SK-N-MC (cell line): ENCODE results near the gene SHISAL2A.

Experiments
- DNase-seq: peaks from one replicate; pipeline ENCODE4 v3.0.0-alpha.2; 2011; ENCODE audit warnings: low read depth, low spot score
- H3K27ac ChIP-seq: fragments of 200-600 bp; sonication (generic); 2 replicates; pipeline ENCODE4 v1.5.1; 2016; ENCODE audit warnings: mixed run types
- H3K36me3 ChIP-seq: fragments of 200-600 bp; sonication (generic); 2 replicates; pipeline ENCODE4 v1.6.1; 2017; ENCODE audit warnings: antibody characterized with exemption, low read length, mixed read lengths; ENCODE audit not compliant: insufficient read depth
- H3K4me3 ChIP-seq: fragments of 200-600 bp; sonication (generic); 2 replicates; pipeline ENCODE4 v1.5.1; 2016
- H3K9ac ChIP-seq: fragments of 200-600 bp; sonication (generic); 2 replicates; pipeline ENCODE4 v1.8.0; 2017; ENCODE audit warnings: mixed run types, mixed read lengths; ENCODE audit not compliant: insufficient read length
- H3K9me3 ChIP-seq: fragments of 200-600 bp; sonication (generic); 2 replicates; pipeline ENCODE4 v1.6.1; 2017; ENCODE audit warnings: low read depth, mild to moderate bottlenecking, antibody characterized with exemption, low read length, moderate library complexity, mixed read lengths
- EZH2 ChIP-seq: fragments of 200-600 bp; sonication (generic); IDR thresholded peaks from one replicate; pipeline ENCODE4 v1.6.1; 2017; ENCODE audit warnings: antibody characterized with exemption
- FOXP2 ChIP-seq: optimal IDR thresholded peaks from 2 replicates; pipeline ENCODE3; 2011; ENCODE audit warnings: mild to moderate bottlenecking, moderate library complexity; ENCODE audit not compliant: insufficient read depth; ENCODE audit errors: extremely low read length, control extremely low read depth
- POLR2AphosphoS5 ChIP-seq: IDR thresholded peaks from 2 replicates; pipeline ENCODE4 v1.6.1; 2012; ENCODE audit warnings: mild to moderate bottlenecking, low read depth, low read length, borderline replicate concordance

The SHISAL2A gene

DNA sequence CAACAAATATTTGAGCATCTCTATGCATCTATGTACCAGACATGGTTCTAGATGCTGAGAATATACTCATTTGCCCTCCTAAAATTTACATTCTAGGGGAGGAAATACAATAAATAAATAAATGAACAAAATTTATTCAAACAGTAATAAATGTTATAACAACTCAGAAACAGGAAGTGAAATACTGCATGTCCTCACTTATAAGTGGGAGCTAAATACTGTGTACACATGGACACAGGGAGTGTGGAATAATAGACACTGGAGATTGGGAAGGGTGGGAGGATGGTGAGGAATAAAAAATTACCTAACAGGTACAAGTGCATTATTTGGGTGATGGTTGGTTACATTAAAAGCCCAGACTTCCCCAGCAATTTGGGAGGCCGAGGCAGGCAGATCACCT is 60.9 kb downstream of the SHISAL2A start:
- H3K9ac ChIP-seq = no peak overlapping the region
- H3K9me3 ChIP-seq = no peaks in the 10 kb centered on the region
- peaks cover 32% of the 10 kb centered on the region for H3K36me3 ChIP-seq
- TF ChIP-seq FOXP2 (no peak), POLR2AphosphoS5 (no peak), EZH2 (no peak)
- H3K4me3 ChIP-seq = no peak overlapping the region
- no peak for DNase-seq
- no peak overlapping the region for H3K27ac ChIP-seq

DNA sequence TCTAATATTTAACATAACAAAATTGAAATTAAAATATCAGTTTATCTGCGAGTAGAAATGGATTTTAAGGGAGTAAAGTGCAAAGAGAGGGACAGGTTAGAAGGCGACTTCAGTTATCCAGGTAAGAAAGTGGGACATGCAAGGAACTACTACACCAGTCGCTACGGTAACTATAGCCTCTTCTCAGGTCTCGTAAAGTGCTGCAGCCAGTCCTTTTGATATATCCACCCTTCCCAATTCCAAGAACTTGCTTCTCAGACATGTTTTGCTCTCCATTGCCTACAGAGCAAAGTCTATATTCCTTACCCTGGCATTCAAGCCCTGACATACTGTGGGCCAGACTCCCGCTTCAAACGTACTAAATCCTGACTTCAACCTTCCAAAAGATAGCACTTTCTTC is 62.7 kb downstream of the SHISAL2A start:
- H3K9ac ChIP-seq = no peak overlapping the region
- no peak overlapping the region for H3K4me3 ChIP-seq
- H3K36me3 ChIP-seq = peaks cover 24% of the 10 kb centered on the region
- H3K9me3 ChIP-seq = no peaks in the 10 kb centered on the region
- no peak for TF ChIP-seq EZH2
- TF ChIP-seq POLR2AphosphoS5 = no peak
- TF ChIP-seq FOXP2 = no peak
- no peak overlapping the region for H3K27ac ChIP-seq
- DNase-seq = no peak

DNA sequence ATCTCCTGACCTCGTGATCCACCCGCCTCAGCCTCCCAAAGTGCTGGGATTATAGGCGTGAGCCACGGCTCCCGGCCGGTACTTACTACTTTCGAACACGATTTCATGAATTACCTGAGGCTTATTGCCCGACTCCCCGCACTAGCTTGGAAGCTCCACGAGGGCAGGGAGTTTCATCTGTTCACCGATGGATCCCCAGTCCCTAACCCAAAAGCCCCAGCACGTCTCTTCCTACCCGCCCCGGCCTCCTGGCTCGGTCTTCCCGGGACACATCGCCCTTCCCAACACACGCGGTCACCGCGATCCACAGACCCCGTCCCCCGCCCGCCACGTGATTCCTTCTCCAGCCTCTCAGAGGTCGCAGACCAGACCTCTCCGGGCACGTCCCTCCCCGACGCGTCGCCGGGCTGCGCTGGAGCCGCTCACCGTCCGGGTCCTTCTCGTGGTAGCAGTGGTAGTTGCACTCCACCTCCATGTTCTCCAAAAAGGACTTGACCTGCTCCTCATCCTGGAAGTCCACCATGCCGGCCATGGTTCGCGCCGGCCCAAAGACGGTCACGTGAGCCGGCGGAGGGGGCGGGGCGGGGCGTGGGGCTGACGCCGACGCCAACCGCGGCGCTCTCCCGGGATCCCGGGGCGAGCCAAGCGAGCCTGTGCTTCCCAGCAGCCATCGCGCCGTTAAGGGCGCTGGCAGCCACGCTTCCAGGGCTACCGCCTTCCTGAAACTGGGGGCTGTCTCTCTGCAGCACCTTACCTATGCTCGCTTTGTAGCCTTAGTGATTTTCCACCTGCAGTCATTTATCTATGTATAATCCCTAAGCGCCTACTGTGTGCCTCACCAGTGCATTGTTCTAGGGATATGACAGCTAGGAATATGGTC is 65.1 kb downstream of the SHISAL2A start, which contains the start of gene COA7:
TSS of gene COA7 (minus strand) at position 553 of the 880 bp plus-strand sequence. CDS start at position 532, 21 bp downstream.
- peak within 1 kb of the TSS; percentile 95 for H3K9ac ChIP-seq
- H3K36me3 ChIP-seq = peaks cover 1% of the 10 kb centered on the region
- no peaks in the 10 kb centered on the region for H3K9me3 ChIP-seq
- peak; percentile 95 for TF ChIP-seq POLR2AphosphoS5
- no peak for TF ChIP-seq EZH2
- TF ChIP-seq FOXP2 = no peak
- peak within 1 kb of the TSS; percentile 98 for H3K4me3 ChIP-seq
- DNase-seq = no peak
- peak within 1 kb of the TSS; percentile 58 for H3K27ac ChIP-seq

DNA sequence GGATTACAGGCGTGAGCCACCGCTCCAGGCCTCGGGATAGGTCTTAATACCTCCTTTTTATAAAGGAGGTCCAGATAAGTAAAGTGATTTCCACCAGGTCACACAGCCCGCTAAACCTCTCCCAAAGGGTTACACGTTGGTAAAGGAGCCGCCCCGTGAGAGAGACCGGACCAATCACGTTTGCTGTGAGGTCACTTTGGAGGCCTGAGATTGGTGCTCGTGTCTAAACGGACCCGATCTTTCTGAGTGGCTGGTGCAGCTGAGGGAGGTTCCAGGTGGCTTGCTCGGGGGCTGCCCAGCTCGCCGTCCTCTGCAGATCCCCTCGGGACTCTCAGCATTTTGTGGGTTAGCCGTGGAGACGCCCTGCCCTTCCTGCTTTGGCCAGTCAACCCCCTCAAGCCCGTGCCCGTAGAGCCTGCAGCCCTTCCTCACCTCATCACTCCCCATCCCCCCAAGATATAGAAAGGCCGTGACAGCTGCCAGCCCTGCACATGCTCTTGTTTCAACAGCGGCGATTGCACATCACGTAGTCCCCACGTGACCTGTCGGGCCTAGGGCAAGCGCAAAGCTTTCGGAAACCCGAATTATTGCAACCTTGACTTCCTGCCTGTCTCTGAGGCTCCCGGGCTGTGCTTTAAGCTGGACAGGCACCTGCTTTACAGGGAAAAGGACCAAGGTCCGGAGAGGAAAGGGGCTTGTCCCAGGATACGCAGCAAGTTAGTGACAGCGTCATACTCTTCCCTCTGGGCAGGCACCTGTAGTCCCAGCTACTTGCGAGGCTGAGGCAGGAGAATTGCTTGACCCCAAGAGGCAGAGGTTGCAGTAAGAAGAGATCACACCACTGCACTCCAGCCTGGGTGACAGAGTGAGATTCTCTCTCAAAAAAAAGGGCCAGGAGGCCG is 70.2 kb downstream of the SHISAL2A start:
- Histone ChIP-seq H3K27ac (no peak overlapping the region), H3K9me3 (no peaks in the 10 kb centered on the region), H3K36me3 (no peaks in the 10 kb centered on the region), H3K9ac (no peak overlapping the region), H3K4me3 (no peak overlapping the region)
- TF ChIP-seq POLR2AphosphoS5 (no peak), FOXP2 (no peak), EZH2 (no peak)
- no peak for DNase-seq

- TF ChIP-seq POLR2AphosphoS5 = no peak
- no peak for TF ChIP-seq EZH2
- TF ChIP-seq FOXP2 = no peak
- H3K9me3 ChIP-seq = no peaks in the 10 kb centered on the region
- no peak overlapping the region for H3K27ac ChIP-seq
- no peak for DNase-seq
- H3K36me3 ChIP-seq = no peaks in the 10 kb centered on the region
- H3K4me3 ChIP-seq = no peak overlapping the region
- no peak overlapping the region for H3K9ac ChIP-seq
Observed at GRCh38 chr1:52706136-52706670, 73.2 kb downstream of the SHISAL2A start.
